Astrocyte (in vitro differentiated cells and primary cell): ENCODE data around the gene AAR2. TPM values are rescaled to one million over a fixed set of nuclear protein-coding genes. Genes with fewer than 3 reads are reported as not detected.

Experiments used
- DNase-seq: peaks from one replicate; pipeline ENCODE4 v3.0.0-alpha.2; 2010; ENCODE audit warnings: low read depth
- FAIRE-seq: peaks from 2 replicates; lab custom pipeline; 2011; peaks lifted over from hg19 to GRCh38; lab: Jason Lieb, UNC
- H2AFZ ChIP-seq: 2 replicates; pipeline ENCODE4 v1.6.0; 2012; ENCODE audit warnings: low read depth, low read length, inconsistent platforms
- H3K27ac ChIP-seq: 2 replicates; pipeline ENCODE4 v1.5.1; 2011; ENCODE audit warnings: low read depth, low read length, inconsistent platforms
- H3K27me3 ChIP-seq: 2 replicates; pipeline ENCODE4 v1.6.0; 2011; ENCODE audit warnings: low read length, inconsistent platforms; ENCODE audit not compliant: insufficient read depth
- H3K36me3 ChIP-seq: 2 replicates; pipeline ENCODE4 v1.5.1; 2011; ENCODE audit warnings: low read length, inconsistent platforms; ENCODE audit not compliant: insufficient read depth
- H3K4me1 ChIP-seq: 2 replicates; pipeline ENCODE4 v1.5.1; 2011; ENCODE audit warnings: low read length, inconsistent platforms; ENCODE audit not compliant: insufficient read depth
- H3K4me2 ChIP-seq: 2 replicates; pipeline ENCODE4 v1.6.0; 2012; ENCODE audit warnings: low read length, inconsistent platforms
- H3K4me3 ChIP-seq: 2 replicates; pipeline ENCODE4 v1.5.1; 2011; ENCODE audit warnings: low read depth, mild to moderate bottlenecking, low read length, inconsistent platforms; ENCODE audit not compliant: insufficient read depth
- H3K79me2 ChIP-seq: 2 replicates; pipeline ENCODE4 v1.6.0; 2012; ENCODE audit warnings: mild to moderate bottlenecking, low read length, inconsistent platforms; ENCODE audit not compliant: insufficient read depth
- H3K9ac ChIP-seq: 2 replicates; pipeline ENCODE4 v1.6.0; 2012; ENCODE audit warnings: mild to moderate bottlenecking, low read length, inconsistent platforms
- H3K9me3 ChIP-seq: 2 replicates; pipeline ENCODE4 v1.5.1; 2012; ENCODE audit warnings: low read depth, mild to moderate bottlenecking, low read length, inconsistent platforms; ENCODE audit not compliant: insufficient read depth
- H4K20me1 ChIP-seq: 2 replicates; pipeline ENCODE4 v1.6.0; 2012; ENCODE audit warnings: low read length, inconsistent platforms; ENCODE audit not compliant: insufficient read depth
- H3K27ac Mint-ChIP-seq: one replicate; pipeline ENCODE4 v1.8.0; 2021; ENCODE audit warnings: mild to moderate bottlenecking, mixed read lengths; ENCODE audit not compliant: unreplicated experiment
- H3K27me3 Mint-ChIP-seq: one replicate; pipeline ENCODE4 v1.8.0; 2021; ENCODE audit warnings: low read depth, mixed read lengths; ENCODE audit not compliant: unreplicated experiment
- H3K36me3 Mint-ChIP-seq: one replicate; pipeline ENCODE4 v1.8.0; 2021; ENCODE audit warnings: low read depth, mixed read lengths; ENCODE audit not compliant: unreplicated experiment
- H3K4me1 Mint-ChIP-seq: one replicate; pipeline ENCODE4 v1.8.0; 2021; ENCODE audit warnings: low read depth, mixed read lengths; ENCODE audit not compliant: unreplicated experiment
- H3K4me3 Mint-ChIP-seq: one replicate; pipeline ENCODE4 v1.8.0; 2021; ENCODE audit warnings: mild to moderate bottlenecking, moderate library complexity, mixed read lengths; ENCODE audit not compliant: unreplicated experiment
- H3K9me3 Mint-ChIP-seq: one replicate; pipeline ENCODE4 v1.8.0; 2021; ENCODE audit warnings: mild to moderate bottlenecking, mixed read lengths; ENCODE audit not compliant: unreplicated experiment
- CTCF ChIP-seq: IDR thresholded peaks from 2 replicates; pipeline ENCODE4 v1.5.1; 2011; ENCODE audit warnings: low read depth, mild to moderate bottlenecking, inconsistent platforms, low read length, moderate library complexity; ENCODE audit not compliant: insufficient read depth
- EZH2 ChIP-seq: IDR thresholded peaks from 2 replicates; pipeline ENCODE4 v1.6.1; 2012; ENCODE audit warnings: mild to moderate bottlenecking, low read length, inconsistent platforms; ENCODE audit not compliant: insufficient read depth
- total RNA-seq: library from RNA; stranded (reverse); gene quantifications from 2 replicates; pipeline ENCODE4 v1.2.1, GENCODE V29; 2021

The AAR2 gene
- total RNA-seq, 1 donor from 2014 or later, result 21.7 TPM

- peaks cover 2% of the 10 kb centered on the region for H3K36me3 Mint-ChIP-seq
- H3K9ac ChIP-seq, result no peak overlapping the region
- no peak overlapping the region for H3K4me2 ChIP-seq
- H3K4me3 ChIP-seq, result no peak overlapping the region
- no peaks in the 10 kb centered on the region for H3K4me1 Mint-ChIP-seq
- no peak overlapping the region for H2AFZ ChIP-seq
- no peak overlapping the region for H3K27ac Mint-ChIP-seq
- H3K9me3 ChIP-seq, result no peaks in the 10 kb centered on the region
- FAIRE-seq (no peak), DNase-seq (no peak)
- no peaks in the 10 kb centered on the region for H3K79me2 ChIP-seq
- H3K27me3 ChIP-seq, result peaks cover 32% of the 10 kb centered on the region
- no peaks in the 10 kb centered on the region for H3K9me3 Mint-ChIP-seq
- no peaks in the 10 kb centered on the region for H3K36me3 ChIP-seq
- no peak for TF ChIP-seq EZH2
- no peak for TF ChIP-seq CTCF
- peaks cover 71% of the 10 kb centered on the region for H3K27me3 Mint-ChIP-seq
- H3K4me1 ChIP-seq, result no peaks in the 10 kb centered on the region
- H4K20me1 ChIP-seq, result no peaks in the 10 kb centered on the region
- H3K27ac ChIP-seq, result no peak overlapping the region
- H3K4me3 Mint-ChIP-seq, result no peak overlapping the region
Observed at GRCh38 chr20:36298061-36298460, 61.8 kb downstream of the AAR2 start.

GRCh38 chr20:36298795-36299339, 62.6 kb downstream of the AAR2 start:
- peaks cover 2% of the 10 kb centered on the region for H3K36me3 Mint-ChIP-seq
- DNase-seq, result no peak
- Histone ChIP-seq H3K9ac (no peak overlapping the region), H3K27ac (no peak overlapping the region), H2AFZ (no peak overlapping the region), H3K4me2 (no peak overlapping the region), H3K4me3 (no peak overlapping the region), H3K4me1 (no peaks in the 10 kb centered on the region), H3K36me3 (no peaks in the 10 kb centered on the region), H3K79me2 (no peaks in the 10 kb centered on the region), H4K20me1 (no peaks in the 10 kb centered on the region), H3K9me3 (no peaks in the 10 kb centered on the region), H3K27me3 (peaks cover 40% of the 10 kb centered on the region)
- no peak for FAIRE-seq
- TF ChIP-seq EZH2 (no peak), CTCF (no peak)
- peaks cover 79% of the 10 kb centered on the region for H3K27me3 Mint-ChIP-seq
- no peak overlapping the region for H3K27ac Mint-ChIP-seq
- no peaks in the 10 kb centered on the region for H3K9me3 Mint-ChIP-seq
- no peak overlapping the region for H3K4me3 Mint-ChIP-seq
- no peaks in the 10 kb centered on the region for H3K4me1 Mint-ChIP-seq

GRCh38 chr20:36299459-36299858, 63.2 kb downstream of the AAR2 start:
- H3K27me3 Mint-ChIP-seq, result peaks cover 84% of the 10 kb centered on the region
- H3K4me2 ChIP-seq, result no peak overlapping the region
- no peaks in the 10 kb centered on the region for H3K4me1 ChIP-seq
- TF ChIP-seq CTCF, result no peak
- no peak for TF ChIP-seq EZH2
- no peak for DNase-seq
- FAIRE-seq, result no peak
- H3K9ac ChIP-seq, result no peak overlapping the region
- no peak overlapping the region for H3K27ac Mint-ChIP-seq
- H3K9me3 Mint-ChIP-seq, result no peaks in the 10 kb centered on the region
- H3K36me3 ChIP-seq, result no peaks in the 10 kb centered on the region
- peaks cover 46% of the 10 kb centered on the region for H3K27me3 ChIP-seq
- no peaks in the 10 kb centered on the region for H3K4me1 Mint-ChIP-seq
- no peaks in the 10 kb centered on the region for H4K20me1 ChIP-seq
- peaks cover 2% of the 10 kb centered on the region for H3K36me3 Mint-ChIP-seq
- H3K9me3 ChIP-seq, result no peaks in the 10 kb centered on the region
- no peak overlapping the region for H2AFZ ChIP-seq
- no peak overlapping the region for H3K27ac ChIP-seq
- no peak overlapping the region for H3K4me3 ChIP-seq
- H3K4me3 Mint-ChIP-seq, result no peak overlapping the region
- no peaks in the 10 kb centered on the region for H3K79me2 ChIP-seq
